ENCODE results near the gene CCNI2.

Gene CCNI2

DNA sequence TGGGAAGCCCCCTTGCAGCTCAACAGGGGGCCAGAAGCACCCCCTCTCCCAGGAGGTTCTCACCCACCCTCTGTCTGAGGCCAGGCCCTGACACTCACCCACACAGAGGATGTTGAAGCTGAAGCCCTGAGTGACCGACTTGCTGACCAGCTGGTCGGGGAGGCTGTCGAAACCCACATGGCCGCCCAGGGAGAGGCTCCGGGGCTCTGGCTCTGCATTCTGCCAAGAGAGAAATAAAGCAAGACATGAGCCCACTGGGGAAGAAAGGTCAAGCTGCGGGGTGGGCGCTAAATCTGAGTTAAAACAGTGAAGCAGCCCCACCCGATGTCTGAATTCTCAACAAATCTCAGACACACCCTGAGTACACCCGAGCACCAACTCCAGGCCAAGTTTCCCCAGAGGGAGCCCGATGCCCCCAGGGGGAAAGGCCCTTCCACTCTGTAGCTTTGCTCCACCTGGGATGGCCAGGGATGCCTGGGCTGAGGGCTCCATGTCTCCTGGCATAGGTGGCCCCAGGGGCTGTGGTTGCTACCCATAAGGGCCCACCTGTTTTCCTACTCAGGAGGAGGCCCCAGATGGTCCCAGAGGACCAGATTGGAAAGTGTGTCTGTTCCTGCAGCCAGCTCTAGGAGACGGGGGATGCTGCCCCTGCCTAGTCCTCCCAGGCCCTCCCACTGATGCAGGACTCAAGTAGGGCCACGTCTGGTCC, 18.2 kb downstream of the CCNI2 start:
- DNase-seq (no peak), ATAC-seq (no peak)

DNA sequence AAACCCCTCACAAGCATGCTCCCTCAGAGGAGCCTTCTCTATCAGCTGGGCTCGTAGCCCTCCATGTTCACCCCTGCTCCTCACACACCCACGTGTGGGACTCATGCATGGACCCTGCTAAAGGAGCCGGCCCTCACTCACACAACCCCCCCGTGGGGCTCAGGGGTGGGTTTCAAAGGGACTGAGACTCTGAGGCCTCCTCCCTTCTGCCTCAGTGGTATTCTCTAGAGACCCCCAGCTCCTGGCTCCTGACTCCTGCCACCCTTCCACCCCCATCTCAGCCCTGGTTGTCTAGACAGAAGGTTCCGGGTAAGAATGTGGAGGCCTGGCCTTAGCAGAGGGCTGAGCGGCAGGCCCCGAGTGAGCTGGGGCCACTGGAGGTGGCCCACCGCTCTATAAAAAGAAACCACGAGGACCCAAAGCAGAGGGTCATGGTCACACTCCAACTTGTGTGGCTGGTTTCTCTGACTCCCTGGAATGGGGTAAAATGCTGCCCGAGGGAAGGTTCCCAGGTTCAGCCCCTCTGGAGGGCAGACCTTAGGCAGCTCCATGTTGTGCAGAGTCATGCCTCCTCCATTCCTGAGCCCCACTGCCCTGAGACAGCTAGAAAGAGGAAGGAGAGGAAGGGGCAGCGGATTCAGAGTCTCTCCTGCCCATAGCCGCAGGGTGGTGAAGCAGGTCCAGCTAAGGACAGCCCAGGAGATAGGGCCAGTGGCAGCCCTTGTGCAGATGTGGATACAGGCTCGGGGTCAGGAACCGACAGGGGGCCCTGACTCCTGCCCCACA, 19.0 kb downstream of the CCNI2 start:
- ATAC-seq (no peak), DNase-seq (no peak)

DNA sequence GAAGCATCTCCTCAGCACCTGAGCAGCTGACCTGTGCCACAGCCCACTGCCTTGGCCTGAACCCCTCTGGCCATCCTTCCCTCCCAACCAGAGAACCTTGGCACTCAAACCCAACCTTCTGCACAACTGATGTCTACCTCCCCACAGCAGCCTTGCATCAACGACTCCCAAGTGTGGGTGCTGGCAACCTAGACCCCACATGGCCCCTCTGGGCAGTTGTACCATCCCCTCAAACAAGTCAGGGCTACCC, 19.5 kb downstream of the CCNI2 start:
- no peak for DNase-seq
- no peak for ATAC-seq

DNA sequence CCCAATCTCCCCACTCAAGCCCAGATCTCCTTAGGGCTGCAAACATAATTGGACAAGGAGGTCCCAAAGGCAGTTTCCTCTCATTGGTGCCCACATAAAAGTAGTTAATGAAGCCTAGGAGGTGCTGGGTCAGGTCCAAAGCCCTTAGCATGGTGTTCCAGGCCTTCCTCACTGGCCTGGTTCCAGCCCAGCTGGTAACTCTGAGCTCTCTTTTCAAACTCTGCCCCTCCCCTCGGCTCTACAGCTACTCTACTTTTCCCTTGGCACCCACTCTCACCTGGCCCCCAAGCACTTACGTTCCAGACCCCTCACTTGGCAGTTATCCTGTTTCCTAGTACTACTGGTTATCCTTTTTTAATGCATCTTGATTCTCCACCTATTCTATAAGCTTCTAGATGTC, 19.9 kb downstream of the CCNI2 start:
- no peak for ATAC-seq
- DNase-seq: no peak

DNA sequence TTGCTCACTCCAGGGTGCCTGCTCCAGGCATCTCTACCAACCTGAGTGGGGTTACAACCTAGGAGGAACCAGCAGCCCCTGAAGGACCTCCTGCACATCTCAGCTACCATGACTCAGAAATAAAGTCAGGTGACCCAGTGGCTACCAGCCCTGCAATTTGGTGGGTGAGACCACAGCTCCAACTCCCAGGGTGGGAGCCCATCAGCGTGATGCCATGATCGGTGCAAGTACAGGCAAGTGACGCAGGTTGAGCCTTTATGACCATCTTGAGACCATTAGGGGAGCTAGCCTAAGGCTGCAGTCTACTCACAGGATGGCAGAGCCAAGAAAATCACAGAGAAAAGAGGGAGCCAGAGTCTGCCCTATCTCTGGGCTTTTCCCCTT, 21.3 kb downstream of the CCNI2 start:
- no peak for DNase-seq
- ATAC-seq: no peak

DNA sequence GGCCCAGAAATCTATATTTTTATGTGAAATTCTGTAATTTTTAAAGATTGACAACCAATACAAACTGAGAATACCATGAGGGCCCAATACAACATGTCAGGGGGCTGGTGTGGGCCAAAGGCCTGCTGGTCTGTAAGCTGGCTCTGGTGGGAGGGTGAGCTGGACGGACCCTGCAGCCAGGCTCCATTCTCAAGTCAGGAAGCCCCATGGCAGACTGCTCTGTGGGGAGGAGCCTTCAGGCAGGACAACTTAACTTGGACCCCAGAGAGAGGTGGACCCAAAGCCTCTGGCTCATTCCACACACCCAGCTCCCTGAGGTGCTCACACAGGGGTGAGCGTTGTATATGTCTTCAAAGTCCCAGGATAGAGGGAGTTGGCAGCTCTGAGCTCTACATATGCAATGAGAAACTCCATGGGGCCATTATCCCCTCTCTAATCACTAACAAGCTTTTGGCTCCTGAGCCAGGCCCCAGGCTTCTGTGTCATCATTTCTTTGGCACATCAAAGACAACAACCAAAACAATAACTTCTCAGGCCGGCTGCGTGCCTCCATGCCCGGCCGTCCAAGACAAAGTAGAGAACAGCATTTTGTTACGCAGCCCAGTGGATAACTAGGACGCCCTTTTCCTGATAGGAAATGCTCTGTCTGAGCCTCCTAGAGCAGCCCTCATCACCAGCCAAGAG, 23.4 kb downstream of the CCNI2 start:
- ATAC-seq: no peak
- DNase-seq: no peak

DNA sequence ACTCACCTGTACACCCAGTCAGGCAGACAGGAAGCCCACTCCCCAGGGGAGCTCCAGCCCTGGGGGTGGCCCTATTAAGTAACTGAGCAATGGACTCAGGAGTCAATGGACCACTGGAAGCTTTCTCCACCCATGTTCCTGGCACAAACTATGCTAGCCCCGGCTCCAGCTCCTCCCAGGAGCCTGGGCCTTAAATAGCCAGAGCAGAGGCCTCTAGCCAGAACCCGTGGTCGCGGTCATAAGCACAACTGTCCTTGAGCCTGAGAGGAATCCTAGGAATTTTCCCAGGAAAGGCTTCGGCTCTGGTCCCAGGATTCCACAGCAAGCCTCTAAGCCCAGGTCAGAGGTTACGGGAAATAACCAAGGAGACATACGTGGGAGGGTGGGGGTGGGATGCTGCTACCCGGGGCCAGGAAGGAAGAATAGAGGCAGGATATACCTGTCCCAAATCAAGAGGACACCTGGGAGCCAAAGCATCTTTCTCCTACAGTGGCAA, 24.3 kb downstream of the CCNI2 start:
- no peak for DNase-seq
- no peak for ATAC-seq

DNA sequence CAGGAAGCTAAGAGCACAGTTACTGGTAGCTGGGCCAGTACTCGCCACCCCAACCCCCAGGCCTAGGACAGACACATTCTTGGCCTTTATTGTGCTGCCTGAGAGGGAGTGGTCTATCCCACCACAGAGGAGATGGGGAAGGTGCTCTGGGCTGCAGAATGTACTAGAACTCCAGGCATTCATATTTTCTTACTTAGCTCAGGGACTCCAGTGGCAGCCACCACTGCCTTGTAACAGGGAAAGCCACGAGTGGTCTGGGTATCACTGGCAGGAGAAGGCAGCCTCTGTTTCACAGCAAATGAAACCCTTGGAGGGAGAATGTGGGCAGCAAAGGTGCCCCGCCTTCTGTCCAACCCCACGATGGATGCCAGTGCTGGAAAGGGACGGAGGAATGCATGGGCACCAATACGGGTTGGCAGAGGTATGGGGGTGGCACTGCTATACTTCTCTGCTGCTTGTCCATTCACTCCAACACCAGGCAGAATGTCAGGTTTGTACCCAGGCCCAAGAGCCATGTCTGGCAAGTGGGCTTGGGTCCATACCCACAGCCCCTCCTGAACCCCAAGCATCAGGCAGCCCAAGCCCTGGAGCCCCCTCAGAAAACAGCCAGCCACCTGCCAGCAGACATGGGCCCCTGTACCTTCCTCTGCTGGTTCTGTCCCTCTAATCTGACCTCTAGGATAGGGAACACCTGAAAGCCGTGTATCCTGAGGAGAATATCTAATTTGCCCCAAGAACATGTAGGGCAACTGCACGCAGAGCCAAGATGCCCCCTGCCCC, 25.3 kb downstream of the CCNI2 start:
- ATAC-seq (no peak), DNase-seq (no peak)

DNA sequence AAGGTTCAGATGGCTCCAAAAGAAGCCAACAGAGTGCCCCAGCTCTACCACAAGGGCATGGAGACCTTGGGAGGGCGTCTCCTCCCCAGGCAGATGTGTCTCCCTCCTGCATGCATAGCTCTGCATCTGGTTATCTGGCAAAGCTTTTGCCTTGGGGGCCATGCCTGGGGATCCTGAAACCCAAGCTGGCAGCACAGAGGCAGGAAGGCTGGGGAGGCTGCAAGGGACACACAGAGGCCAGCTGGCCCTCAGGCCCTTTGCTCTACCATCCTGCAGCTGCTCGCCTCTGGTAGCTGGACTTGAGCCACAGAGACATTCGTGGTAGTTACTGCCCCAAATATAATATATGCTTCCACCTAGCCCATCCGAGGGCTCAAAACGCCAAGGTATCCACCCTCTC, 25.9 kb downstream of the CCNI2 start:
- no peak for ATAC-seq
- no peak for DNase-seq

DNA sequence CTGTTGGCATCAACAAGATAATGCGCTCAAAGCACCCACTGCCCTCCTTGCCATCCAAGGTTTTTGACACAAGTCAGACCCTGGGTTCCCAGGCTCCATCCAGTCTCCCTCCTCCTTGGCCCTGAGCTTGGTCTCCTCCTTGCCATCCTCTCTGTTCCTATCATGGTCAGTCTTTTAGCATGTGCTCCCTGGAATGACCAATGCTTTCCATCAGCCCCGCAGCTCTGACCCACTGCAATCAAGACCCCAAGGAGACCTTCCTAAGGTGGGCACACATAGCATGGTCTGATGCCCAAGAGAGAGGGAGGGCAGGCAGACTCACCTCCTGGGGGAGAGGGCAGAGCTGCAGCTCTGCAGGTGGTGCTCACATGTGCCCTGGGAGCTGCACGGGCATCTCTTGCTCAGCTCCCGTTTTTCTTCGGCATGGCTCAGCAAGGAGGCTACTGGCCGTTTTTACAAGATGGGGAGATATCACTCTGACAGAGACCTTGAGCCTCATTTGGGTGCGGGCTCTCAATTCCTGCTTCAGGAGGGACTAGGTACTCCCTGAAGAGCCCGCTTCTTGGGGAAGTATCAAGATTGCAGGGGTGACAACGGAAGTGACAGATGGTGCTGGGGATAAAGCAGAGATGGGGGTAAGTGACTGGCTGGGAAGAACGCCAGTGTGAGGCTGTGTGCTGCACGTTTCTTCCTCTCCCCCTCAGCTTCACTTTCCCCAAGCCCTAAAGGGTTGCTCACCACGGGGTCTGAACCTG, 26.6 kb downstream of the CCNI2 start:
- no peak for ATAC-seq
- DNase-seq: no peak

DNA sequence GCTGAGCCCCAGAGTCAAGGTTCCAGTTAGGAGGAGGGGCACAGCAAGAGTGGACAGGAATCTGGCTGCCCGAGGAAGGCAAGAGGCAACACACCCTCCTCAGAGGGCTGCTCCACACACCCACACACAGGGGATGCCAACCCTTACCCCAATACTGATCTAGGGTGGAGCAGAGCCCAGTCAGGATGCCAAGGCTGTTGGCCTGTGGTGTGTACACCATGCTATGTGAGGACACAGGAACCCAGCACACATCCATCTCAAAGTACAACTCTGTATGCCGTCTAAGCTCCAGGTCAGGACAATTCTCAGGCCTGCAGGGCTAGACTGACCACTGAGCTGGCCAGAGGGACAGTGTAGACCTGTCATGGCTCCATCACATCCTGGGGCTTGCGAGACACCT, 27.2 kb downstream of the CCNI2 start:
- DNase-seq: no peak
- ATAC-seq: no peak

DNA sequence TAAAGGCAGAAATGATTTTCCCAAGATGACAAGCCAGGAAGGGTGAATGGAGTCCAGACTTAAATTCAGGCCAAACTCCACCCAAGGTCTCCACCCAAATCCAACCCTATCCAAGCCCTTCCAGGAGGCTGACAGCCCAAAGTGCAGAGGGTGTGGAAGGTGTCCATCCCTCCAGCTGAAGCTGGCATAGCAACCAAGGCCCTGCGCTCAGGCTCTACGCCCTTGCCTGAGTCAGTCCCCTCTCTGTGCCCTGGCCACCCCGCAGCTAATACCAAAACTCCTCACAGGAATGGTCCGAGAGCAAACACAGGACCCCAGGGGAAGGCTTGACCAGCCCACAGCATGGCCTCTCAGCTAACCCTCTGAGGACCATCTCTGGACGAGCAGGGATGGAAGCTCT, 27.7 kb downstream of the CCNI2 start:
- no peak for DNase-seq
- ATAC-seq: no peak

DNA sequence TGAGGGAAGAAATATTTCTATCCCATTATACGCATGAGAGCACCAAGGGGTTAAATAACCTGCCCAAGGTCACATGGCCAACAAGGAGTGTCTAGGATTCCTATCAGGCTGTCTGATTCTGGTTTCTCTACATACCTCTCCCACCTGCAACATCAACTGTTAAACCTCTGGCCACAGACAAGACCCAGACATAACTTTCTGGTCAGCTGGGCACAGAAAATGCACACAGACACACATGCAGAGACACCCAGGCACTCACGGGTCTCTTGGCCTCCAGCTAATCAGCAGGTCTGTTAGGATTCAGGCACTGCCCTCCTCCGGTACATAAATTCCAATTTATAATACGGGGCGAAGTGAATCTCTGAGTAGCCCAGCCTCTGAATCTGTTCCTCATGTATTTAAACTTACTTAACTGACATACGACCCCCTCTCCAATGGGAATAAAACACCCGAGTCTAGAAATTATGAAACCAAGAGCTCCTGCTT, 28.3 kb downstream of the CCNI2 start:
- no peak for ATAC-seq
- no peak for DNase-seq

DNA sequence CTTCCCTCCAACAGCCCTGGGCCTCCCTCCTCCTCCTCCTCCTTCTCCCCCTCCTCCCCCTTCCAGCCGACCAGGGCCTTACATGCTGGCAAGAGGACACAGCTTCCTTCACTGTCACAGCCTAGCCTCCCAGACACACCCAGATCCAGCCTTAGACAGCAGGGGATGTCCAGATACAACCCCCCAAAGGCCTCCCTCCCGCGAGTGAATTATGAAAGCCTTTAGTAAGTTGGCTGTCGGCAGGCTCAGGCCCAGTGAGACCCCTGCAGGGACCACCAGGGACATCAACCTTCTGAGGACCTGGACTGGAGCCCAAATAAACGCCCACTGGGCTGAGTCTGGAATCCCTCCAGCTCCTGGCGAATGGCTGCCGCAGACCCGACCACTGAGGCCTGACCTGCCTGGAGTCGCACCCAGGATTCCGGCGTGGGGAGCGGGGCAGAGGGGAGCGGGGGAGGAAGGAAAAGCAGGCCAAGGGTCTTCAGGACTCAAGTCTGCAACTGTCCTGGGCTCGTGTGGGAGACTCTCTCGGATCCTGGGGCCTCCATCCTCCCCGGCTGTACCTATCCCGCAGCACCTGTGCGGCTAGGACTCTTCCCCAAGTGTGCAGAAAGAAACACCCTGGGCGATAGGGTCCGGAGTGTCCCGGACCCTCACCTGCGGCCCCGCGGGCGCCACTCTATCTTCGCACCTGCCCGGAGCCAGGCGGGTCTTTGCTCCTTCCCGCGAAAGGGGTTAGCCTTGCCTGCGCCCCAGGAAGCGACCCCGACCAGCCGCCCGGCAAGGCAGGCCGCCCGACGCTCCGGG, 29.1 kb downstream of the CCNI2 start:
- ATAC-seq (no peak), DNase-seq (peak; percentile 15)

DNA sequence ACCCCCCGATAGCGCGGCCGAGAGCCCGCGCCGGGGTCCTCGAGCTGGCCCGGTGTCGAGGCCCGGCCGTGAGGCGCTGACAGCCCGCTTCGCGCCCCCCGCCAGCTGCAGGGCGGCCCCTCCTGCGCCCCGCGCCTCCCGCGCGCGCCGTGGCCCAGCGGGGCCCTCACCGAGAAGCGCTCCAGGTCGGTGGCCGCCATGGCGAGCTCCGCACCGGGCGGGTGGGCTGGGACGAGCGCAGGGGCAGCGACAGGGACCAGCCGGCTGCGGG, 29.6 kb downstream of the CCNI2 start:
- ATAC-seq: no peak
- DNase-seq: no peak

DNA sequence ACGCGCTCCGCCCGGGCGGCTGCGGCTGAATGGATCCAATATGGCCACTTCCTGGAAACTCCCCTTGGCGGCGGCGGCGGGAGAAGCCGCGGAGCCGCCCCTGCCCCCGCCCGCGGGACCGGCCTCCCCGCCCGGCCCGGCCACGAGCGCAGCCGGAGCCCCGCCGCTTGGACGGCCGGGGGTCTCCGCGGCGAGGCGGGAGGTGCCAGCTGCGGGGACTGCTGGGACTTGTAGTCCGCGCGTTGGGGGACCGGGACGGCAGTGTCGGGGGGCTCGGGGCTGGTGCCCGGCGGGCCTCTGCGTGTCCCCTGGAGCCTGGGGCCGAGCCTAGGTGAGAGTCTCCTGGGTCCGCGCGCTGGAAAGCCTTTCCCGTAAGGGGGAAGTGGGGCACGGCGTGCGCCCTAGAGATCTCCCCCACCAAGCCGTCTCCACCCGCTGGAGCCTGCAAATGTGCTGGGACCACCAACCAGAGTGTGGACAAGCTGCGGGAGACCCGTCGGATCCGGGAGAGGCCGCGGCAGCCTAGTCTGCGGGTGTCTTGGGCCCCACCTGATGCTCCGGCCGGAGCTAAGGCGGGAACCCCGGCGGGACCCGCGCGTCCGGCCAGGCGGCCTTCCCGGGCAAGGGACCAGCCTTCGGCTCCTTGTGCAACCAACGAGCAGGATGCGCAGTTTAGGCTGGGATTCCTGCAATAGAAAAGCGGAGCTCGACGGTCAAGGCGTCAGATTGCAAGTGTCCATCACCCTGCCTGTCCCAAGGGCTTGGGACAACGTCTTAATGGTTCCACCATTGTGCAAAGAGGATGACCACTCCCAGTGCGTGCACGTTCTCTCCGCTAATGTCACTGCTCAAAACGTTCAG, 30.2 kb downstream of the CCNI2 start, which contains the start of gene SEPTIN8:
Gene SEPTIN8 (minus strand): TSS at position 31 of the 861 bp plus-strand sequence. CDS start 102 bp downstream, outside the sequence.
- DNase-seq (peak; percentile 55), ATAC-seq (peak; percentile 53)

DNA sequence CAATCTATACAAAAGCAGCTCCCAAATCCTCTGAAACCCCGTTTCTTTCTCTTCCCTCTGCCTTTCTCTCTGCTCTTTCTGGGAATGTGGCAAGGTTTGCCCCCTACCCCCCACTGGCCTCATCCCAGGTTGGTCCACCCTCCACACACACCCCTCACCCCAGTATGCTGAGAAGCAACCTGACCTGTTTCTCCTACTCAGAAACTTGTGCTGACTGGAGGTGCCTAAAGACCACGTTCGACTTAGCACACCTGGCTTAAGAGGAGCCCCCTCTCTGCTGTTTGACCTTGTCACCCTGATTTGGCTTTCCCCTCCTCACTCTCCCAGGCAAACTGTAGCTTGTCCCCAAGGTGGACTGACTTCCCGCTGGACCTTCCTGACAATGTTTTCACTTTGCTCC, 30.9 kb downstream of the CCNI2 start:
- ATAC-seq (no peak), DNase-seq (no peak)

DNA sequence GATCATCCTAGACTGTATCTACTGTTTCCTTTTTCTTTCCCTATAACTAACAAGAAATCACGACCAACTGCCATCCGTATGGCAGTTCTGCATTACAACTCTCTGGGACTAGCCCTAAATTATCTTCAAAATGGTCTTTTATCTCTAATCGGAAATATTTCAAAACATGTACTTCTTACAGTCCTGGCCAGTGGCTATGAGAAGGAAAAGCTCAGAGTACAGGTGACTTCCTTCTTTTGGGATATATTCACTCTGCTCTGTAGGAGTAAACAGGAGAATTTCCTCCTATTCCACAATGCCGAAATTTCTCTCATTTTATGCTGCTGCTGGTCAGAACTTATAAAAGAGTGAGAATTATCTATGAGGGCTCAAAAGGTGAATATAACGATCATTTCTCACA, 31.6 kb downstream of the CCNI2 start:
- ATAC-seq: no peak
- no peak for DNase-seq

DNA sequence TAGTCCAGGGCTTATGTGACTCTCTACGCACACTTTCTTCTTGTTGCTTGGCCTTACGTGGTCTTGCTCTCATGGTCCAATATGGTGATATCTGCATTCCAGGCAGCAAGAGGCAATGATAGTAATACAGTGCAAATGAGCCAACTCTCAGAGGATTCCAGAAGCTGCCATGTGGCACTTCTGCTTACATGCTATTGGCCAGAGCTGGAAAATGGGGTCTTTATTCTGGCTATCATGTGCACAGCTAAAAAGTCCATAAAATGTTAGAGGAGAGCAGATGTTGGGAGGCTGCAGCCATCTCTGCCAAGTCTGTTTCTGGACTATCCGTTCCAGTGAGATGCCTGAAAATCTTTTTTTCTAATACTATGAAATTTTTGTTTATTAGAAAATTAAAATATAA, 32.7 kb downstream of the CCNI2 start:
- ATAC-seq (no peak), DNase-seq (no peak)

DNA sequence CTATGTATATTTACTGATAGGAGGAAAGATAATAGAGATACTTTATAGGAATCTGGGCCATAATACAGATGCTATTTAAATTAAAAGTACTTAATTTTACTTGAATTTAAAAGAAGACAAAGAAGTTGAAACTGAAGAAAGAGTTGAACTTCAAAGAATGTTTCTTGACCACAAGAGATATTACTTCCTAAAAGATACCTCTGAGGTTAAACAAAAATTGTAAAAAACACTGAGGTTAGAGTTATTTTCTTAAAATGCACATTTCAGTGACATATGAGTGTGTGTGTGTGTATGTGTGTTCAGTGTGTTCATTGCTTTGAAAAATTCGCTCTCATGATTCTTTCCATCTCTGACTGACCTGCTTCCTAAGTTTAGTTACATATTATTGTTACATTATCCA, 33.4 kb downstream of the CCNI2 start:
- DNase-seq (no peak), ATAC-seq (no peak)

All from stimulated activated naive CD8-positive, alpha-beta T cell treated with anti-CD3 and anti-CD28 coated beads, Interleukin-15, Interleukin-2, amounts not matched to agents 100 U/mL and 50 U/mL, for 24 hours (primary cell).